Spleen (tissue), 7 donors: Measurements from ENCODE around the gene IL18.

Experiments
- CTCF ChIP-seq, 11 experiments: fragments of 200-600 bp in 7 of 11; fragments of 450-650 bp in 4 of 11; sonication (generic) in 4 of 11; IDR thresholded peaks in 8 of 11; conservative IDR thresholded peaks in 3 of 11; 1 replicate in 7 of 11; 2 replicates in 4 of 11; pipeline versions ENCODE4 v1.4.0 to v1.8.0; 2016 to 2021; ENCODE audit warnings: antibody characterized with exemption in 11 of 11, inconsistent platforms in 4 of 11, mild to moderate bottlenecking in 1 of 11
- POLR2AphosphoS5 ChIP-seq, 3 donors: sonication (generic); formaldehyde crosslinking; IDR thresholded peaks; one replicate each; pipeline ENCODE4 v1.5.1; 2017; ENCODE audit warnings: antibody characterized with exemption in 3 of 3
- donor health status: DM: no; HTN: no; CAD: no; lungs with moderate emphysema.
- donor health status: DM: no; HTN: no; CAD: no.
- donor health status: DM: no; HTN: no; CAD: no.

DNA sequence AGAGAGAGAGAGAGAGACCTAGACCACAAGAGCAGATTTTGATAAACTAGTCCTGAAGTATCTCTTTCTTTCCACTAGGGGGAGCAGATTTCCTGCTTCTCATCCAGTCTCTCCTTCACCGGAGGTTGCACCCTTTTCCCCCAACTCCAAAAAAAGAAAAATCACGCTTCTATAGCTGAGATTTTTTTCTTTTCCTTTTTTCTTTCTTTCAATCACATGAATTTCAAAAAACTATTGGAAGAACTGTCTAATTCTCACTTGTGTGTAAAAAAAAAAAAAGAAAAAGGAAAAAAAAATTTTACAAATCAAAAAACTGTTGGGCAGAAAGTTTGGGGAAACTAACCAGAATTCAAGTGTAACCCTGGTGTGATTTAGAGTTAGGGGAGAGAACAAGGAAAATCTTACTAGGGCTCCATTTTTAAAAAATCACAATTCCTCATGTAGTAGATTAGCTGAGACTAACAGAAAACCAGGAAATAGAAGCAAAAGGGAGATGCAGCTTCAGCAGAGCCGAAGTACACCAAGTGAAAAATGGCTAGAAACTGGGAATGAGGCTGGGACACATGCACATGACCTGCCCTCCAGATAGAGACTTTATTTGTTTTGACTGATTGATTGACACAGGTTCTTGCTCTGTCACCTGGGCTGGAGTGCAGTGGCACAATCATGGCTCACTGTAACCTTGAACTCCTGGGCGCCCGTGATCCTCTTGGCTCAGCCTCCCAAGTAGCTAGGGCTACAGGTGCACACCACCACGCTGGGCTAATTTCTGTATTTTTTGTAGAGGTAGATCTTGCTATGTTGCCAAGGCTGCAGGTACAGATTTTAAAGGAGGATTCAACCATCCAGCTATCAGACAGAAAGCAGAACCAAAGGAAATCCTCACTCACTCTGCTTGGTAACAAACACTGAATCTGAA lies 50.1 kb downstream of the IL18 start:
- TF ChIP-seq CTCF (IDR thresholded peaks at IDR 0.05 in 8 of 11, conservative IDR thresholded peaks at IDR 0.05 in 3 of 11) (peak in 10 of 11 experiments; percentile 34 to 69 (median 60)), POLR2AphosphoS5 (IDR thresholded peaks at IDR 0.05) (no peak)
